ENCODE measurements around the gene SNX15.

The SNX15 gene

GRCh38 chr11:65057526-65057925 lies 30.3 kb downstream of the SNX15 start:
- no peak for DNase-seq (ENCODE audit: low read depth in 2 of 2)

DNA sequence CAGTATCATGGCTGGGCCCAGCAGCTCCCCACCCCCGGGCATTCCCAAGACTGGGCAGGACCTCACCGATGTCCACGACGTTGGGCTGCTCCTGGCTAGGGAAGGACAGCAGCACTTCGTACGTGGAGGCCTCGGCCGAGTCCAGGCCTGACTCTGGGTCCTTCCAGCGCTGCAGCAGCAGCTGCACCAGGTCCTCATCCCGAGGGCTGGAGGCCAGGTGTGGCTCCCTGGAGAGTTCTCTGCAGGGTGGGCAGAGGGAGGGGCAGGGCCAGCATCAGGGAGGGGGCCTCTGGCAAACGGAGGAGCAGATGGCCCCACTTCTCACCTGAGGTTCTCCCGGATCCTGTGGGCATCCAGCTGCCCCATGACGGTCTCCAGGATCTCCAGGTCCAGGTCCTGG lies 30.8 kb downstream of the SNX15 start:
- DNase-seq (ENCODE audit: low read depth in 2 of 2): no peak

DNA sequence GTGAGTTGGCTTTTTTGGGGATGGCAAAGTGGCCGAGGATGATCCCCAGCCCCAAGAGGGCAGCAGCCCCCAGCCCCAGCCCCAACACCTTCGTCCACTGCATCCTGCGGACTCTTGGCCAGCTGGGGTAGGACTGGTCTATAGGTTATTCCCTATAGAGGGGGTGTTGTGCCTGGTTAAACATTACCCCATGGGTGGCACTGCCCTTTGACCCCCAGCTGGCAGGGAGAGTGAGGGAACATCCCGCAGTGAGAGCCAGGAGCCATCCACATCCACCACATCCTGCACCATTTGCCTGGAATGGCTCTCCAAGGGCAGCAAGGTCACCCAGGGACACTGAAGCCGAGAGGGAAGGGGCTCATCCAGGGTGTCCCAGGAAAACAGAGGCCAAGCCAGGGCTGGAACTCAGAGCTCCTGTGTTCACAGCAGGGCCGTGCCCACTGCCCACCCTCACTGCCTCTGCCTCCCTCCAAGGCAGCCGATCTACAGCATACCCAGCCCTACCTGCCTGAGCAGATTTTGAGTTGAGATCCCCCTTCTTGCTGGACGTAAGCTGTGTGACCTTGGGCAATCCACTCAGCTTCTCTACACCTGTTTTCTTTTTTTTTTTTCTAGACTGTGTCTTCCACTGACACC lies 31.3 kb downstream of the SNX15 start, which contains the start of gene NAALADL1:
NAALADL1 (minus strand) TSS at position 135 of the 636 bp plus-strand sequence; CDS start at position 103, 32 bp downstream.
- no peak for DNase-seq (ENCODE audit: low read depth in 2 of 2)

GRCh38 chr11:65059523-65059922 lies 32.3 kb downstream of the SNX15 start:
- no peak for DNase-seq (ENCODE audit: low read depth in 2 of 2)

GRCh38 chr11:65059959-65060824 lies 33.0 kb downstream of the SNX15 start:
- DNase-seq (ENCODE audit: low read depth in 2 of 2): no peak

GRCh38 chr11:65060913-65061408 lies 33.7 kb downstream of the SNX15 start:
- DNase-seq (ENCODE audit: low read depth in 2 of 2): no peak

- DNase-seq (ENCODE audit: low read depth in 2 of 2): no peak
Measured at GRCh38 chr11:65063532-65063931, 36.3 kb downstream of the SNX15 start.

- DNase-seq (ENCODE audit: low read depth in 2 of 2): no peak
Measured at GRCh38 chr11:65064847-65065240, 37.6 kb downstream of the SNX15 start.

DNA sequence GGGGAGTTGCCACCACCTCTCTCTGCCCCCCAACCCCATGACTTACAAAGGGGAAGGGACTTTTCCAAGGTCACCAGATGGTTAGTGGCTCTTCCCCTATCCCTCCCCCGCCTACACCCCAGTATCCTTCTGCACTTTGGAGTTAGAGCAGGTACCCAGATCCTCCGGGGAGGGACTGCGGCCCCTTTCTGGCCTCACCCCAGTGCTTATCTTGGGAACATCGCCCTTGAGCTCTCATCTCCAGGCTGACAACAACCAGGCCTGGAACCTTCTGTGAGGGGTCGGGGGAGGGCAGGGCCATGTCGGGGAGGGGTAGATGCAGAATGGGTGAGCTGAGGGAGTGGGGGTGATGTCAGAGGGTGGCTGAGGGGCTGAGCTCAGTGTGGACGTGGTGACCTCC lies 38.6 kb downstream of the SNX15 start:
- DNase-seq (ENCODE audit: low read depth in 2 of 2): no peak

- DNase-seq (ENCODE audit: low read depth in 2 of 2): no peak
Measured at GRCh38 chr11:65066315-65066714, 39.1 kb downstream of the SNX15 start.

DNA sequence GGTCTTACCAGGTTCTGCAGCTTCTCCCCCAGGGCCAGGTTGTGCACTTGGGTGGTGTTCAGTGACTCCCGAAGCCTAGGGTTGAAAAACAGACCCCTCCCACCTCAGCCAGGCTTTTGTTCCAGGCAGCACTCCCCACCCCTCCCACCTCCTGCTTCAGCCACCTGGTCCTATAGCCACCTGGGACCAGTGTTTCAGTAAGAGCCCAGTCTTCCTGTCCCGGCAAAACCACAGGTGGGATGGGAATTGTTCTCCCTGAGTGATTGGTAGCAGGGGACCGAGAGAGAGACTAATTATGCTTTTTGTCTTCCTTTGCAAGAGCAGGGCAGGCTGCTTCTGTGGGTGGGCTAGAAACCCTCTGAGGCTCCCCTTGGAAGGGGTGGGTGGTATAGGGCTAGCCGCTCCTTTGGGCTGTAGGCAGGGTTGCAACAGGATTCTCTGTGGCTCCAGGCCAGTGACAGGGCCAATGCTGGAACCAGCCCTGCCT lies 39.6 kb downstream of the SNX15 start:
- DNase-seq (ENCODE audit: low read depth in 2 of 2): no peak

- no peak for DNase-seq (ENCODE audit: low read depth in 2 of 2)
Measured at GRCh38 chr11:65067446-65067845, 40.2 kb downstream of the SNX15 start.

- no peak for DNase-seq (ENCODE audit: low read depth in 2 of 2)
Measured at GRCh38 chr11:65069217-65069616, 42.0 kb downstream of the SNX15 start.

GRCh38 chr11:65071907-65072630 lies 44.8 kb downstream of the SNX15 start:
- no peak for DNase-seq (ENCODE audit: low read depth in 2 of 2)

GRCh38 chr11:65072631-65072966 lies 45.4 kb downstream of the SNX15 start:
- DNase-seq (ENCODE audit: low read depth in 2 of 2): no peak

DNA sequence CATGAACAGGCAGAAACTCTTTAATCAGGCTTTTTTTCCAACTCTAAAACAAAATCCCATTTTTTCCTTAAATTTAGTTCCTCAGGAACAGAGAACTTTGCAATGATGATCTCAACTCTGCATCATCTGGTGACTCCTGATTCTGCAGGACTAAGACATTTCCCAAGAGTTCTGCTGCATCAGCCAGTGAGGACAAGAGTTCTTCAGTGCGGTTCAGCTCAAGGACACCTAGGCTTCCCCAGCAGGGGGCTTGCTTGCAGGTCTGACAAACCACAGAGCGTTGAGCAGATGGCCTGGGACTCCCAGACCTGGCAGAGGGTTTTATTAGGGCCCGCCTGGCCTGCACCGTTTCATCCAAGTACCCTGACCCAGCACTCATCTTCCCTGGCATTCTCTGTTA lies 50.2 kb downstream of the SNX15 start:
- DNase-seq (ENCODE audit: low read depth in 2 of 2): no peak

DNA sequence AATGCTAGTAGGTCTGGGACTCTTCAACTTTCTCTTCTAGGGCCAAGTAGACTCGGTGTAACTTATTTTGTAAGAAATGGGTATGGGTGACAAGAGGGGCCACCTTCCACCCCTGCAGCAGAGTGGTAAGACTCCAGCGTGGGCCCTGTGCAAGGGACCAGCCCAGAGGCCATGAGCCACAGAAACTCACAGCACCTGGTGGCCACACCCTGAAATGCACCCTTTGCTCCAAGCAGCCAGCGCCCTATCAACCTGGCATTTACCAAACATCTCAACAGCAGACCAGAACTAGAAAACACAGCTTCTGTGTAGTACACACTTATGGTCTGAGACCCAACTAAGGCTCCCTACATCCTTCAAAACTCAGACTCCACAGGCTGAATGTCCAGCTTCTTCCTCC lies 50.9 kb downstream of the SNX15 start:
- DNase-seq (ENCODE audit: low read depth in 2 of 2): peak; percentile 45 to 56

DNA sequence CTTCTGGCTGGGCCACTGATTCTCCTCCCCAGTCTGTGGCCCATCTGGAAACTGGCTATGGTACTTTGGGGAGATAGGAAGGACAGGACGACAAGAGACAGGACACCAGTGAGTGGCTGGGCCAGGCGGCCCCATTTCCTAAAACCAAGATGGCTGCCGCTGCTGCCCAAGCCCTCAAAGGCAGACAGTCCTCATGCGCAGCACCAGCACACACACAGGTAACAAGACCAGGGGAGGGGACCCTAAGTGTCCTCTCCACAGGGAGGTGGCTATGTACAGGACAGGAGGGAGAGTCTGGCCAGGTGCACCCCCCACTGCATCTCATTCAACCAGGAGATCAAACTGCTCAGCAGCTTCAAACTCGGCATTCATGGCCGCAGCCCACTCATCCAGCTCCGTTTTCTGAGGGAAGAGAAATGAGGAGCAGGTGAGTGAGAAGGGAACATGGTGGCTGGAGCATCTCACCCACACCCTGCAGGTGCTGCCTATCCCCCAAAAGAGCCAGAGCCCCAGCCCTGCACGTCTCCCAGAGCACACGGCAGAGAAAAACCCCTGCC lies 51.6 kb downstream of the SNX15 start:
- DNase-seq (ENCODE audit: low read depth in 2 of 2): no peak

DNA sequence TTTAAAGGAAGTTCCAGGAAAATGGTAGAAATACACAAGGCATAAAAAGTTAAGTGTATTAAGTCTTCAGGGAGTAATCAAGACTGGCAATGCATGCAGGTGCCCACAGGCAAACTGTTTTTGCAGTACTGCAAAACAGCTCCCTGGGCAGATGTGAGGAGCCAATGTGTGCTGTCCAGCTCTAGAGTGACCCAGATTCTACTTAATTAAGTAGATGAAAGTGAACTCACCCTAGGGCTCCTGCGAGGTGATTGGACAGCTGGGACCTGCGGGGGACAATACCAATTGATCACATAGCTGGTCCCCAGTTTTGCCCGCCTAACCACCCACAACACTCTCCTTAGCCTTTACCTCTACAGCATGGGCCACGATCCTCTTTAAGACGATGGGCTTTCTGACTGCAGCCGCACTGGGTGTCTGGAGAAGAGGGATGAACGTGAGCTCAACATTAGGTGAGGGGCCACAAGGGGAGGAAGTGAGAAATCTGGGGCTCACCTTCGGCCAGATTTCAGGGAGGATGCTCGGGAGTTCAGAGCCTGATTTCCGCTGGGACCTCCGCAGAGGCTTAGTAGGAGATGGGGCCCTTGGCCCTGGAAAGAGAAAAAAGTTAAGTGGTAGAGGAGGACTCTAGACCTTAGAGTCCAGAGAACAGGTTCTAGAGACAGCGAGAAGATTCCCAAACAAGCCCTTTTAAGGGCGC lies 56.0 kb downstream of the SNX15 start:
- DNase-seq (ENCODE audit: low read depth in 2 of 2): no peak

- DNase-seq (ENCODE audit: low read depth in 2 of 2): peak; percentile 94
Measured at GRCh38 chr11:65083834-65084597, 56.8 kb downstream of the SNX15 start, which contains the start of the genes CDCA5 and ZFPL1. CDCA5 (minus strand) TSS chr11:65084040; CDS start chr11:65083978, 62 bp downstream. ZFPL1 (plus strand) TSS chr11:65084222; CDS start chr11:65084699, 477 bp downstream.

All from stimulated activated CD8-positive, alpha-beta memory T cell treated with anti-CD3 and anti-CD28 coated beads, Interleukin-7, amount 100 ng/mL, for 1 hour (primary cell).